IMR-90 (cell line): ENCODE data around the gene PDE6H. TPM values are rescaled to one million over a fixed set of nuclear protein-coding genes. Genes with fewer than 3 reads are reported as not detected.

ENCODE experiments used
- ATAC-seq: fragments of 200-7000 bp; cut with Tn5 transposase; 2 replicates; pipeline ENCODE4 v1.9.1; 2020; ENCODE audit warnings: low read depth, mild to moderate bottlenecking, moderate library complexity
- BruUV-seq: library from RNA; stranded (reverse); fragments of 400-500 nt; replicated peaks from 2 replicates; lab custom pipeline; 2021; lab: Mats Ljungman, UMichigan
- CTCF ChIA-PET: fragments of 300-600 bp; formaldehyde crosslinking; extraction: SDS; loops from one replicate; lab custom pipeline; 2021; ENCODE audit warnings: antibody characterized with exemption; lab: Yijun Ruan, JAX
- POLR2A ChIA-PET: fragments of 300-600 bp; sonication (Branson Sonifier 250); formaldehyde crosslinking; loops from one replicate; lab custom pipeline; 2022; ENCODE audit warnings: antibody characterized with exemption; ENCODE audit not compliant: unreplicated experiment; lab: Charles Lee
- DNase-seq: peaks from one replicate; pipeline ENCODE4 v3.0.0; 2013
- H2AFZ ChIP-seq: replicated peaks from 2 replicates; pipeline ENCODE3; 2013; ENCODE audit warnings: low read length, mild to moderate bottlenecking; ENCODE audit not compliant: poor library complexity
- H2AK5ac ChIP-seq: 2 replicates; pipeline ENCODE4 v1.6.1; 2013; ENCODE audit warnings: low read depth, low read length, inconsistent platforms
- H2AK9ac ChIP-seq: replicated peaks from 2 replicates; pipeline ENCODE3; 2013; ENCODE audit warnings: mild to moderate bottlenecking, low read depth, low read length, moderate library complexity; ENCODE audit not compliant: poor library complexity
- H2BK120ac ChIP-seq: 2 replicates; pipeline ENCODE4 v1.6.1; 2013; ENCODE audit warnings: low read depth, low read length, inconsistent platforms
- H2BK15ac ChIP-seq: 3 replicates; pipeline ENCODE4 v1.6.1; 2013; ENCODE audit warnings: low read depth, low read length, inconsistent platforms
- H2BK20ac ChIP-seq: 2 replicates; pipeline ENCODE4 v1.6.1; 2013; ENCODE audit warnings: low read depth, mild to moderate bottlenecking, inconsistent platforms, low read length, moderate library complexity
- H2BK5ac ChIP-seq: 2 replicates; pipeline ENCODE4 v1.6.1; 2013; ENCODE audit warnings: mild to moderate bottlenecking, low read depth, low read length, inconsistent platforms; ENCODE audit not compliant: poor library complexity, severe bottlenecking
- H3K14ac ChIP-seq: replicated peaks from 2 replicates; pipeline ENCODE4 v1.6.1; 2013; ENCODE audit warnings: low read depth, low read length, inconsistent platforms
- H3K18ac ChIP-seq: 2 replicates; pipeline ENCODE4 v1.6.1; 2013; ENCODE audit warnings: low read depth, low read length, control low read depth
- H3K23ac ChIP-seq: 2 replicates; pipeline ENCODE4 v1.6.1; 2013; ENCODE audit warnings: low read depth, low read length, inconsistent platforms
- H3K27ac ChIP-seq: 2 replicates; pipeline ENCODE4 v1.5.1; 2013; ENCODE audit warnings: mild to moderate bottlenecking, control low read depth, low read length; ENCODE audit not compliant: insufficient read depth
- H3K27me3 ChIP-seq: 2 replicates; pipeline ENCODE4 v1.6.1; 2013; ENCODE audit warnings: low read length; ENCODE audit not compliant: control insufficient read depth, insufficient read depth
- H3K36me3 ChIP-seq: 2 replicates; pipeline ENCODE4 v1.6.1; 2013; ENCODE audit warnings: low read length, mixed read lengths; ENCODE audit not compliant: control insufficient read depth, insufficient read depth
- H3K4ac ChIP-seq: 2 replicates; pipeline ENCODE4 v1.6.1; 2013; ENCODE audit warnings: low read depth, low read length, inconsistent platforms
- H3K4me1 ChIP-seq: 2 replicates; pipeline ENCODE4 v1.6.1; 2013; ENCODE audit warnings: low read length, mixed read lengths; ENCODE audit not compliant: control insufficient read depth, insufficient read depth
- H3K4me2 ChIP-seq: 2 replicates; pipeline ENCODE4 v1.6.1; 2013; ENCODE audit warnings: low read depth, mild to moderate bottlenecking, control low read depth, low read length, moderate library complexity
- H3K4me3 ChIP-seq: 2 replicates; pipeline ENCODE4 v1.5.1; 2013; ENCODE audit warnings: low read depth, mild to moderate bottlenecking, control low read depth, low read length, moderate library complexity; ENCODE audit not compliant: insufficient read depth
- H3K56ac ChIP-seq: 2 replicates; pipeline ENCODE4 v1.6.1; 2013; ENCODE audit warnings: low read length, inconsistent platforms; ENCODE audit not compliant: insufficient read depth; ENCODE audit errors: extremely low read depth
- H3K79me1 ChIP-seq, 2 experiments: 2 replicates each; pipeline ENCODE4 v1.6.1; 2013; ENCODE audit warnings: low read length in 2 of 2, inconsistent platforms in 1 of 2, low read depth in 1 of 2
- H3K9ac ChIP-seq: 2 replicates; pipeline ENCODE4 v1.6.1; 2013; ENCODE audit warnings: low read depth, low read length, control low read depth
- H3K9me1 ChIP-seq: 2 replicates; pipeline ENCODE4 v1.6.1; 2013; ENCODE audit warnings: low read length, inconsistent platforms; ENCODE audit not compliant: insufficient read depth
- H3K9me3 ChIP-seq: 2 replicates; pipeline ENCODE4 v1.6.1; 2013; ENCODE audit warnings: low read length; ENCODE audit not compliant: control insufficient read depth, insufficient read depth
- H4K20me1 ChIP-seq: 2 replicates; pipeline ENCODE4 v1.6.1; 2013; ENCODE audit warnings: low read length, inconsistent platforms; ENCODE audit not compliant: insufficient read depth
- H4K5ac ChIP-seq: 2 replicates; pipeline ENCODE4 v1.6.1; 2013; ENCODE audit warnings: mild to moderate bottlenecking, low read depth, low read length, control low read depth
- H4K8ac ChIP-seq, 2 experiments: 2 replicates each; pipeline ENCODE4 v1.6.1; 2013; ENCODE audit warnings: low read depth in 2 of 2, low read length in 2 of 2, control low read depth in 1 of 2, inconsistent platforms in 1 of 2
- H4K91ac ChIP-seq: 2 replicates; pipeline ENCODE4 v1.6.1; 2013; ENCODE audit warnings: low read depth, low read length, inconsistent platforms; ENCODE audit not compliant: insufficient read depth
- ELK1 ChIP-seq: fragments of 150-350 bp; IDR thresholded peaks from 2 replicates; pipeline ENCODE4 v1.6.1; 2016; ENCODE audit warnings: low read depth, mild to moderate bottlenecking, low read length, moderate library complexity, borderline replicate concordance
- MAZ ChIP-seq: IDR thresholded peaks from 2 replicates; pipeline ENCODE4 v1.6.1; 2012; ENCODE audit warnings: low read depth, mild to moderate bottlenecking, low read length, improper control_type of control experiment, moderate library complexity, borderline replicate concordance
- POLR2A ChIP-seq: IDR thresholded peaks from 2 replicates; pipeline ENCODE4 v1.6.1; 2012; ENCODE audit warnings: mild to moderate bottlenecking, low read depth, low read length
- WGBS, 2 experiments: methylation state at CpG; one replicate each; pipeline versions ENCODE4 v1.1.5 to v1.1.7; 2013; ENCODE audit warnings: missing lambda C conversion rate in 2 of 2; ENCODE audit not compliant: insufficient read length in 1 of 2; ENCODE audit errors: extremely low coverage in 2 of 2; 5-methylcytosine and 5-hydroxymethylcytosine counted together
- dilution Hi-C: fragments of 300-500 bp; cut with HindIII; formaldehyde crosslinking; loops from one replicate; pipeline ENCODE4 v1.14.3; 2018; ENCODE audit warnings: low sequenced_read_pairs; ENCODE audit not compliant: unreplicated experiment
- in situ Hi-C: fragments of 300-500 bp; cut with MboI; formaldehyde crosslinking; loops from 3 replicates; pipeline ENCODE4 v1.14.3; 2019; ENCODE audit warnings: low sequenced_read_pairs, inconsistent platforms, mixed read lengths
- intact Hi-C: fragments of 100-400 bp; cut with micrococcal nuclease; formaldehyde crosslinking; loops from 2 replicates; pipeline ENCODE4 v1.10.0; 2022
- polyA plus RNA-seq, 3 experiments: library from polyadenylated mRNA; depleted of rRNA; stranded (reverse); fragments of >200 nt; gene quantifications; 2 replicates each; pipeline ENCODE4 v1.2.3, GENCODE V29; 2012; ENCODE audit warnings: low replicate concordance in 1 of 3
- total RNA-seq: library from RNA; depleted of rRNA; stranded (reverse); fragments of >200 nt; gene quantifications from 2 replicates; pipeline ENCODE4 v1.2.3, GENCODE V29; 2012

The PDE6H gene
- total and polyA plus RNA-seq, 2 of the 4 experiments (the other 2 are of a cell fraction), result not detected

- POLR2A ChIA-PET, result no interaction called here
Measured at GRCh38 chr12:14956024-14956891, 16.6 kb upstream of the PDE6H start.

More at GRCh38 chr12:14956024-14956891, 16.6 kb upstream of the PDE6H start:
- H4K91ac ChIP-seq, result no peak overlapping the region
- H2AK9ac ChIP-seq, result no peak overlapping the region
- TF ChIP-seq POLR2A (no peak), ELK1 (no peak), MAZ (no peak)
- no peak overlapping the region for H3K23ac ChIP-seq
- no peak overlapping the region for H3K4me2 ChIP-seq
- in situ Hi-C loops, result no loop called here
- H3K14ac ChIP-seq, result no peak overlapping the region
- DNase-seq (no peak), ATAC-seq (no peak)
- H3K36me3 ChIP-seq, result no peaks in the 10 kb centered on the region
- H3K18ac ChIP-seq, result no peak overlapping the region
- dilution Hi-C loops, result no loop called here
- no peak overlapping the region for H3K27ac ChIP-seq
- H3K4me3 ChIP-seq, result no peak overlapping the region
- H2BK20ac ChIP-seq, result no peak overlapping the region
- H3K56ac ChIP-seq, result no peak overlapping the region
- no peak overlapping the region for H2BK15ac ChIP-seq
- no peak overlapping the region for H2AK5ac ChIP-seq
- H4K20me1 ChIP-seq, result no peaks in the 10 kb centered on the region
- peaks cover 5% of the 10 kb centered on the region for H3K9me1 ChIP-seq
- intact Hi-C loops, result no loop called here
- peaks cover 10% of the 10 kb centered on the region for H3K4me1 ChIP-seq
- no peak overlapping the region for H4K5ac ChIP-seq
- no peak overlapping the region for H3K4ac ChIP-seq
- H3K9me3 ChIP-seq, result no peaks in the 10 kb centered on the region
- H3K27me3 ChIP-seq, result no peaks in the 10 kb centered on the region
- BruUV-seq, result no TSS peak
- CTCF ChIA-PET, result no interaction called here
- no peak overlapping the region for H4K8ac ChIP-seq
- no peak overlapping the region for H3K9ac ChIP-seq
- WGBS, 2 experiments, result no CpG with 5 or more reads among the region's 9 CpGs
- H3K79me1 ChIP-seq, result no peaks in the 10 kb centered on the region
- no peak overlapping the region for H2AFZ ChIP-seq
- H2BK5ac ChIP-seq, result no peak overlapping the region
- H2BK120ac ChIP-seq, result no peak overlapping the region
